H1 (cell line): ENCODE measurements around the gene MAPK9. TPM values are rescaled to one million over a fixed set of nuclear protein-coding genes. Genes with fewer than 3 reads are reported as not detected.

ENCODE experiments used
- CTCF ChIA-PET: fragments of 300-600 bp; sonication (Branson Sonifier 250); formaldehyde crosslinking; loops from one replicate; lab custom pipeline; 2021; ENCODE audit not compliant: partially characterized antibody; lab: Charles Lee
- POLR2A ChIA-PET: fragments of 300-600 bp; sonication (Branson Sonifier 250); formaldehyde crosslinking; loops from one replicate; lab custom pipeline; 2021; ENCODE audit warnings: inconsistent platforms; ENCODE audit not compliant: partially characterized antibody; lab: Charles Lee
- DNase-seq, 2 experiments: peaks; one replicate each; pipeline versions ENCODE4 v3.0.0 to v3.0.0-alpha.2; 2010 to 2022; ENCODE audit warnings: low spot score in 2 of 2, low read depth in 1 of 2, mixed read lengths in 1 of 2
- FAIRE-seq: peaks from 2 replicates; lab custom pipeline; 2011; peaks lifted over from hg19 to GRCh38; lab: Jason Lieb, UNC
- H2AFZ ChIP-seq: 2 replicates; pipeline ENCODE4 v1.8.1; 2012; ENCODE audit warnings: low read length, inconsistent platforms
- H2AK5ac ChIP-seq: 2 replicates; pipeline ENCODE4 v1.6.1; 2013; ENCODE audit warnings: low read depth, low read length
- H2BK120ac ChIP-seq: replicated peaks from 2 replicates; pipeline ENCODE3; 2013; ENCODE audit warnings: low read depth, low read length, inconsistent platforms
- H2BK12ac ChIP-seq: 2 replicates; pipeline ENCODE4 v1.6.1; 2013; ENCODE audit warnings: low read depth, low read length
- H2BK15ac ChIP-seq: 2 replicates; pipeline ENCODE4 v1.6.1; 2013; ENCODE audit warnings: low read length
- H2BK20ac ChIP-seq: 2 replicates; pipeline ENCODE4 v1.6.1; 2013; ENCODE audit warnings: low read length
- H2BK5ac ChIP-seq: 2 replicates; pipeline ENCODE4 v1.6.1; 2013; ENCODE audit warnings: low read depth, low read length
- H3K14ac ChIP-seq: 2 replicates; pipeline ENCODE4 v1.6.1; 2013; ENCODE audit warnings: inconsistent platforms; ENCODE audit not compliant: insufficient read length
- H3K18ac ChIP-seq: 2 replicates; pipeline ENCODE4 v1.6.1; 2013; ENCODE audit warnings: low read length; ENCODE audit errors: extremely low read depth
- H3K23ac ChIP-seq: 2 replicates; pipeline ENCODE4 v1.6.1; 2013; ENCODE audit warnings: inconsistent platforms; ENCODE audit not compliant: insufficient read length
- H3K23me2 ChIP-seq: 2 replicates; pipeline ENCODE4 v1.6.1; 2013; ENCODE audit warnings: low read depth, low read length
- H3K27ac ChIP-seq: 2 replicates; pipeline ENCODE4 v1.6.1; 2011; ENCODE audit warnings: low read depth, low read length, inconsistent platforms
- H3K27me3 ChIP-seq, 4 experiments: replicated peaks in 1 of 4; 1 replicate in 1 of 4; 2 replicates in 3 of 4; pipeline versions ENCODE4 v1.6.1 to v1.8.1; 2011 to 2013; ENCODE audit warnings: low read length in 3 of 4, mild to moderate bottlenecking in 3 of 4, inconsistent platforms in 2 of 4, mixed read lengths in 2 of 4, moderate library complexity in 1 of 4; ENCODE audit not compliant: control insufficient read depth in 3 of 4, insufficient read depth in 3 of 4; ENCODE audit errors: extremely low read depth in 1 of 4
- H3K36me3 ChIP-seq, 4 experiments: 2 replicates each; pipeline versions ENCODE4 v1.6.1 to v1.8.1; 2011 to 2013; ENCODE audit warnings: mild to moderate bottlenecking in 4 of 4, low read length in 3 of 4, moderate library complexity in 2 of 4, control low read depth in 1 of 4, inconsistent platforms in 1 of 4; ENCODE audit not compliant: insufficient read depth in 4 of 4, control insufficient read depth in 2 of 4
- H3K4ac ChIP-seq: replicated peaks from 2 replicates; pipeline ENCODE3; 2013; ENCODE audit warnings: low read length, low read depth, mixed read lengths, inconsistent platforms; ENCODE audit not compliant: insufficient read length
- H3K4me1 ChIP-seq, 4 experiments: replicated peaks in 1 of 4; 1 replicate in 1 of 4; 2 replicates in 3 of 4; pipeline versions ENCODE4 v1.6.1 to v1.8.1; 2011 to 2013; ENCODE audit warnings: low read length in 3 of 4, inconsistent platforms in 2 of 4, mixed read lengths in 1 of 4; ENCODE audit not compliant: insufficient read depth in 4 of 4, control insufficient read depth in 3 of 4
- H3K4me2 ChIP-seq, 2 experiments: 2 replicates each; pipeline versions ENCODE4 v1.6.1 to v1.8.1; 2011 to 2013; ENCODE audit warnings: low read depth in 2 of 2, low read length in 2 of 2, control low read depth in 1 of 2, inconsistent platforms in 1 of 2, mild to moderate bottlenecking in 1 of 2; ENCODE audit not compliant: insufficient read depth in 1 of 2
- H3K4me3 ChIP-seq, 4 experiments: fragments of 200-600, 300-600 bp in 1 of 4; sonication (generic), shearing (Covaris generic), sonication (Bioruptor Twin) in 1 of 4; 2 replicates each; pipeline versions ENCODE4 v1.5.1 to v1.8.1; 2011 to 2016; ENCODE audit warnings: low read length in 4 of 4, low read depth in 3 of 4, control low read depth in 2 of 4, inconsistent platforms in 2 of 4, mild to moderate bottlenecking in 2 of 4, mixed read lengths in 1 of 4, moderate library complexity in 1 of 4; ENCODE audit not compliant: insufficient read depth in 2 of 4; ENCODE audit errors: extremely low read depth in 1 of 4
- H3K56ac ChIP-seq: replicated peaks from 2 replicates; pipeline ENCODE3; 2013; ENCODE audit warnings: low read depth, mild to moderate bottlenecking, mixed read lengths, low read length, inconsistent platforms; ENCODE audit not compliant: insufficient read length
- H3K79me1 ChIP-seq: 2 replicates; pipeline ENCODE4 v1.6.1; 2013; ENCODE audit warnings: low read depth, low read length, control low read depth
- H3K79me2 ChIP-seq, 2 experiments: 2 replicates each; pipeline versions ENCODE4 v1.6.1 to v1.8.1; 2012 to 2013; ENCODE audit warnings: low read length in 2 of 2, mild to moderate bottlenecking in 2 of 2, inconsistent platforms in 1 of 2; ENCODE audit not compliant: insufficient read depth in 2 of 2, control insufficient read depth in 1 of 2
- H3K9ac ChIP-seq, 4 experiments: replicated peaks in 1 of 4; 1 replicate in 1 of 4; 2 replicates in 3 of 4; pipeline versions ENCODE4 v1.6.1 to v1.8.1; 2011 to 2013; ENCODE audit warnings: low read depth in 3 of 4, low read length in 3 of 4, control low read depth in 2 of 4, mild to moderate bottlenecking in 2 of 4, moderate library complexity in 2 of 4, inconsistent platforms in 1 of 4; ENCODE audit errors: extremely low read depth in 1 of 4
- H3K9me3 ChIP-seq, 2 experiments: 2 replicates each; pipeline versions ENCODE4 v1.6.1 to v1.8.1; 2012 to 2013; ENCODE audit warnings: mild to moderate bottlenecking in 2 of 2, moderate library complexity in 2 of 2, control low read depth in 1 of 2, inconsistent platforms in 1 of 2, low read depth in 1 of 2, low read length in 1 of 2, mixed read lengths in 1 of 2; ENCODE audit not compliant: insufficient read depth in 2 of 2
- H4K20me1 ChIP-seq, 2 experiments: replicated peaks in 1 of 2; 2 replicates each; pipeline versions ENCODE3 to v1.8.1; 2011 to 2013; ENCODE audit warnings: inconsistent platforms in 2 of 2, low read length in 2 of 2, mild to moderate bottlenecking in 1 of 2; ENCODE audit not compliant: insufficient read depth in 2 of 2, control insufficient read depth in 1 of 2
- H4K5ac ChIP-seq: 2 replicates; pipeline ENCODE4 v1.6.1; 2013; ENCODE audit warnings: low read length, low read depth, mixed read lengths, inconsistent platforms; ENCODE audit not compliant: insufficient read length
- H4K8ac ChIP-seq: 2 replicates; pipeline ENCODE4 v1.8.0; 2013; ENCODE audit warnings: mild to moderate bottlenecking, moderate library complexity, low read length, inconsistent platforms; ENCODE audit not compliant: insufficient read depth; ENCODE audit errors: extremely low read depth
- H4K91ac ChIP-seq: replicated peaks from 2 replicates; pipeline ENCODE3; 2013; ENCODE audit warnings: low read length, mixed read lengths, inconsistent platforms; ENCODE audit not compliant: insufficient read length
- CHD1 ChIP-seq: IDR thresholded peaks from 2 replicates; pipeline ENCODE4 v1.6.1; 2012; ENCODE audit warnings: low read depth, low read length, improper control_type of control experiment
- CHD2 ChIP-seq: IDR thresholded peaks from 2 replicates; pipeline ENCODE4 v1.6.1; 2012; ENCODE audit warnings: low read length, improper control_type of control experiment
- JUND ChIP-seq: IDR thresholded peaks from 2 replicates; pipeline ENCODE4 v1.6.1; 2011; ENCODE audit warnings: mild to moderate bottlenecking, improper control_type of control experiment, low read length
- KDM1A ChIP-seq: fragments of 200-600, 300-600 bp; sonication (generic); IDR thresholded peaks from 2 replicates; pipeline ENCODE4 v1.7.1; 2016; ENCODE audit warnings: mild to moderate bottlenecking, low read length, borderline replicate concordance
- SIRT6 ChIP-seq: IDR thresholded peaks from one replicate; pipeline ENCODE4 v1.7.1; 2012; ENCODE audit warnings: low read length, inconsistent platforms
- TAF7 ChIP-seq: optimal IDR thresholded peaks from 2 replicates; pipeline ENCODE3; 2011; ENCODE audit warnings: low read depth, mild to moderate bottlenecking, inconsistent platforms, low read length, moderate library complexity, borderline replicate concordance
- TEAD4 ChIP-seq: IDR thresholded peaks from 2 replicates; pipeline ENCODE4 v1.6.1; 2012; ENCODE audit warnings: low read depth, low read length, inconsistent platforms, mixed read lengths
- WGBS, 2 experiments: shearing (Covaris generic) in 1 of 2; methylation state at CpG; one replicate each; pipeline versions ENCODE4 v1.1.6 to v1.1.7; 2013 to 2015; ENCODE audit warnings: low lambda C conversion rate in 2 of 2, mixed read lengths in 2 of 2, inconsistent platforms in 1 of 2, low coverage in 1 of 2, missing lambda C conversion rate in 1 of 2; ENCODE audit not compliant: insufficient replicate concordance in 2 of 2, insufficient coverage in 1 of 2, insufficient read length in 1 of 2; ENCODE audit errors: extremely low coverage in 1 of 2, missing lambda C conversion rate in 1 of 2; 5-methylcytosine and 5-hydroxymethylcytosine counted together
- polyA plus RNA-seq, 7 experiments: library from polyadenylated mRNA; depleted of rRNA in 3 of 7; stranded (reverse) in 5 of 7; unstranded in 2 of 7; fragments of >200 nt in 5 of 7; fragments of 200-250 nt in 2 of 7; gene quantifications; 1 replicate in 5 of 7; 2 replicates in 1 of 7; 4 replicates in 1 of 7; pipeline versions ENCODE4 v1.2.1 to v1.2.3, GENCODE V29; 2011 to 2013; ENCODE audit warnings: missing spikeins in 2 of 7, mixed read lengths in 2 of 7
- total RNA-seq: library from RNA; stranded (reverse); fragmentation: NEBNext Ultra II Directional; extraction: Animal tissue kit (Norgen Biotek cat#: 25700); gene quantifications from 2 replicates; pipeline ENCODE4 v1.2.1, GENCODE V29; 2021
- TF ChIP-seq, protein P1 (sequence below), 3 experiments: IDR thresholded peaks; 1 replicate in 2 of 3; 2 replicates in 1 of 3; pipeline versions ENCODE4 v1.5.1 to v1.6.1; 2011; ENCODE audit warnings: low read length in 3 of 3, mild to moderate bottlenecking in 3 of 3, inconsistent platforms in 2 of 3, low read depth in 1 of 3, moderate library complexity in 1 of 3; ENCODE audit not compliant: insufficient read depth in 1 of 3; ENCODE audit errors: control extremely low read depth in 1 of 3

Gene MAPK9
- total and polyA plus RNA-seq, 2 of the 8 experiments (the other 6 are each of a cell fraction or from before 2014, with no cell fraction given): 22.3 to 43.7 TPM

DNA sequence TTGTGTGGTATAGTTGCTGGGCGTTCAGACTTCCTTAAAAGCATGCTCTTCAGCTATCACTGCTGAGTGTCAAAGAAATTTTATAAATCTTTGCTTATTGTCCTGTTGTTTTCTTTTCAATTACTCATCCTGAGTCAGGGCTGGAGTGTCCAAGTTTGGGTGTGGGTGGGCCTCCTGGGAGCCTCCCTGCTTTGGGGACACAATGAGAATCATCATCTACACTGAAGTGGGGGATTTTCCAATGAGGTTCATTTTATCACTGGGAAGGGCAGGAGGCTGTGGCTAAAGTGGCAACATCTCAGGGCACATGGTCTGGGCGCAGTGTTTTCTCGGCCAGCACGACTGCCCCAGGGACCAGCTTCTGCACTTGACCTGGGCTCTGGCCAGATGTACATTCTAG, 41.8 kb upstream of the MAPK9 start:
- Histone ChIP-seq H3K23me2 (no peaks in the 10 kb centered on the region), H4K91ac (peak overlapping the region; percentile 19), H3K9me3 (no peaks in the 10 kb centered on the region), H3K56ac (no peak overlapping the region), H3K4ac (no peak overlapping the region), H4K20me1 (peaks cover 0 to 2% of the 10 kb centered on the region in 2 experiments), H2AK5ac (no peak overlapping the region), H2BK15ac (no peak overlapping the region), H3K36me3 (peaks cover 43 to 69% (median 64%) of the 10 kb centered on the region in 4 experiments), H3K4me3 (no peak overlapping the region), H2AFZ (no peak overlapping the region), H3K27me3 (no peaks in the 10 kb centered on the region), H2BK5ac (peak overlapping the region; percentile 54; the same call in 1 of the 2 replicates), H3K23ac (no peak overlapping the region), H2BK20ac (no peak overlapping the region; the same call in 1 of the 2 replicates), H3K27ac (no peak overlapping the region), H3K14ac (no peak overlapping the region), H3K9ac (no peak overlapping the region), H3K79me2 (peaks cover 0 to 3% of the 10 kb centered on the region in 2 experiments; a peak in 1 of 4 replicates), H2BK12ac (peak overlapping the region; percentile 71; the same call in 1 of the 2 replicates), H3K18ac (peak overlapping the region; percentile 32; the same call in 1 of the 2 replicates), H3K79me1 (peaks cover 2% of the 10 kb centered on the region; the same call in 1 of the 2 replicates), H2BK120ac (no peak overlapping the region), H4K8ac (no peak overlapping the region), H4K5ac (no peak overlapping the region), H3K4me2 (no peak overlapping the region), H3K4me1 (peaks cover 12 to 16% (median 12%) of the 10 kb centered on the region in 4 experiments)
- FAIRE-seq: no peak
- DNase-seq: no peak
- WGBS, 2 experiments: 92% methylated on average over 4 of the region's 4 CpGs; no CpG with 5 or more reads in 1 of the 2 experiments
- POLR2A ChIA-PET: interaction anchor here (0.8 to 10.9 kb wide), 2 partner anchors 9 to 11 kb away, joined by 4 to 146 read pairs; no protein-coding TSS in a partner anchor
- CTCF ChIA-PET: interaction anchor here (1.4 to 14.0 kb wide), 4 partner anchors 10 to 139 kb away, joined by 3 to 192 read pairs (median 28); no protein-coding TSS in a partner anchor
- no peak for TF ChIP-seq JUND
- TF ChIP-seq, protein P1, sequence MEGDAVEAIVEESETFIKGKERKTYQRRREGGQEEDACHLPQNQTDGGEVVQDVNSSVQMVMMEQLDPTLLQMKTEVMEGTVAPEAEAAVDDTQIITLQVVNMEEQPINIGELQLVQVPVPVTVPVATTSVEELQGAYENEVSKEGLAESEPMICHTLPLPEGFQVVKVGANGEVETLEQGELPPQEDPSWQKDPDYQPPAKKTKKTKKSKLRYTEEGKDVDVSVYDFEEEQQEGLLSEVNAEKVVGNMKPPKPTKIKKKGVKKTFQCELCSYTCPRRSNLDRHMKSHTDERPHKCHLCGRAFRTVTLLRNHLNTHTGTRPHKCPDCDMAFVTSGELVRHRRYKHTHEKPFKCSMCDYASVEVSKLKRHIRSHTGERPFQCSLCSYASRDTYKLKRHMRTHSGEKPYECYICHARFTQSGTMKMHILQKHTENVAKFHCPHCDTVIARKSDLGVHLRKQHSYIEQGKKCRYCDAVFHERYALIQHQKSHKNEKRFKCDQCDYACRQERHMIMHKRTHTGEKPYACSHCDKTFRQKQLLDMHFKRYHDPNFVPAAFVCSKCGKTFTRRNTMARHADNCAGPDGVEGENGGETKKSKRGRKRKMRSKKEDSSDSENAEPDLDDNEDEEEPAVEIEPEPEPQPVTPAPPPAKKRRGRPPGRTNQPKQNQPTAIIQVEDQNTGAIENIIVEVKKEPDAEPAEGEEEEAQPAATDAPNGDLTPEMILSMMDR (IDR thresholded peaks at IDR 0.05; ENCODE audit: control extremely low read depth in 1 of 3, insufficient read depth in 1 of 3, low read depth in 1 of 3, low read length in 3 of 3): no peak
- no peak for TF ChIP-seq TEAD4
- TF ChIP-seq CHD2: no peak
- TF ChIP-seq SIRT6: no peak
- no peak for TF ChIP-seq KDM1A
- TF ChIP-seq TAF7: no peak
- no peak for TF ChIP-seq CHD1
